Uterus (tissue), 4 donors: ENCODE results near the gene TRIP10. TPM values are rescaled to one million over a fixed set of nuclear protein-coding genes. Genes with fewer than 3 reads are reported as not detected.
A peak's percentile ranks its signal among the peaks of the same experiment; 100 is the strongest.

Source experiments
- DNase-seq, 2 donors: peaks; one replicate each; pipeline ENCODE4 v3.0.0-alpha.2; 2019 to 2020
- H3K27ac ChIP-seq, 2 donors: fragments of 200-600 bp; sonication (generic); 1 replicate in 1 of 2; 2 replicates in 1 of 2; pipeline ENCODE4 v1.5.1; 2016 to 2018
- H3K27me3 ChIP-seq, 2 donors: fragments of 200-600 bp; sonication (generic); one replicate each; pipeline ENCODE4 v1.5.1; 2018 to 2019; ENCODE audit warnings: control low read depth in 1 of 2
- H3K36me3 ChIP-seq, 2 donors: fragments of 200-600 bp; sonication (generic); one replicate each; pipeline ENCODE4 v1.5.1; 2019; ENCODE audit warnings: control low read depth in 1 of 2
- H3K4me1 ChIP-seq, 2 donors: fragments of 200-600 bp; sonication (generic); one replicate each; pipeline ENCODE4 v1.5.1; 2018 to 2019; ENCODE audit warnings: control low read depth in 1 of 2
- H3K4me3 ChIP-seq, 2 donors: fragments of 200-600 bp; sonication (generic); 1 replicate in 1 of 2; 2 replicates in 1 of 2; pipeline ENCODE4 v1.5.1; 2018 to 2019; ENCODE audit warnings: mild to moderate bottlenecking in 1 of 2
- H3K9me3 ChIP-seq, 2 donors: fragments of 200-600 bp; sonication (generic); one replicate each; pipeline ENCODE4 v1.5.1; 2019; ENCODE audit warnings: control low read depth in 1 of 2
- POLR2A ChIP-seq, 2 donors: fragments of 450-650 bp; IDR thresholded peaks; one replicate each; pipeline ENCODE4 v1.6.1; 2016; ENCODE audit warnings: antibody characterized with exemption in 2 of 2, mild to moderate bottlenecking in 1 of 2, moderate library complexity in 1 of 2
- intact Hi-C: fragments of 100-400 bp; cut with DNase I; formaldehyde crosslinking; loops from one replicate; pipeline ENCODE4 v1.15.1; 2023; ENCODE audit warnings: low total_unique reads
- total RNA-seq, 4 donors: library from RNA; depleted of rRNA in 3 of 4; stranded (reverse); fragments of >200 nt in 3 of 4; gene quantifications; one replicate each; pipeline versions ENCODE4 v1.1.0 to v1.2.4, GENCODE V29; 2014 to 2023
- TF ChIP-seq, protein P1 (sequence below), 4 experiments: fragments of 200-600 bp in 2 of 4; fragments of 450-650 bp in 2 of 4; sonication (generic) in 2 of 4; IDR thresholded peaks; one replicate each; pipeline ENCODE4 v1.5.1; 2016 to 2019; ENCODE audit warnings: antibody characterized with exemption in 4 of 4, mild to moderate bottlenecking in 2 of 4, moderate library complexity in 1 of 4
- donor health status: DM: yes; HTN: yes; CAD: no.

Gene TRIP10
- total RNA-seq, 4 donors from 2014 or later = 36.0 to 144 (median 48.2) TPM

DNA sequence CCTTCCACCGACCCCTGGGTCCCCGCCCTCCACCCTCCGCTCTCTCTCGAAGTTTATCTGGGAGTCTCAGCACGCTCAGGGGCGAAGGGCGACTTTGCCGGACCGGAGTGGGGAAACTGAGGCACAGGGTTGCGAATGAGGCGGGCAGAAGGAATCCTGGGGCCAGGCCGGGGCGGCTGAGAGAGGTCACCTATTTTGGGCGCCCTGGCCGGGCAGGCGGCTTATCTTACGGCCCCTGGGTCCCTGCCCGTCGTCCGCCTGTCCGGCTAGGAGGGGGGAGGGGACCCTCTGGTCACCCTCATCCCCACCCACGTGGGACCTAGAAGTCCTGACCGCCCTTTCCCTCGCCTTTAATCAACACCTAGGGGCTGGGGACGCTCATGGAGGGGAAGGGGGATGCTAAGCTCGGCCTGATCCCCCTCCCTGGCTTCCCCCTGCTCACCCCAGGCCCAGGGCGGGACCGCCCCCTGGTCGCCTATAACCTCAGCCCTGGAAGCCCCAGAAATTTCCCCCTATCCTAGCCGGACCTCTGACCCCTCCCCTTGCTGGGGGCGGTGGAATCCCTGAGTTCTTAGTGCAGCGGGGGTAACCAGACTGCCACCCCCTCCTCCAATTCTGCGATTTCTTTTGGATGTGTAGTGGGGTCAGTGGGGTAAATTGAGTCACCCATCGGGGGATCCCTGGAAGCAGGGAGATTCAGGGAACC lies 556 bp downstream of the TRIP10 start:
- intact Hi-C loops = no loop called here
- peak in 1 of 2 donors; percentile 42 for DNase-seq
- H3K4me1 ChIP-seq = peaks cover 0 to 28% of the 10 kb centered on the region in 2 donors

DNA sequence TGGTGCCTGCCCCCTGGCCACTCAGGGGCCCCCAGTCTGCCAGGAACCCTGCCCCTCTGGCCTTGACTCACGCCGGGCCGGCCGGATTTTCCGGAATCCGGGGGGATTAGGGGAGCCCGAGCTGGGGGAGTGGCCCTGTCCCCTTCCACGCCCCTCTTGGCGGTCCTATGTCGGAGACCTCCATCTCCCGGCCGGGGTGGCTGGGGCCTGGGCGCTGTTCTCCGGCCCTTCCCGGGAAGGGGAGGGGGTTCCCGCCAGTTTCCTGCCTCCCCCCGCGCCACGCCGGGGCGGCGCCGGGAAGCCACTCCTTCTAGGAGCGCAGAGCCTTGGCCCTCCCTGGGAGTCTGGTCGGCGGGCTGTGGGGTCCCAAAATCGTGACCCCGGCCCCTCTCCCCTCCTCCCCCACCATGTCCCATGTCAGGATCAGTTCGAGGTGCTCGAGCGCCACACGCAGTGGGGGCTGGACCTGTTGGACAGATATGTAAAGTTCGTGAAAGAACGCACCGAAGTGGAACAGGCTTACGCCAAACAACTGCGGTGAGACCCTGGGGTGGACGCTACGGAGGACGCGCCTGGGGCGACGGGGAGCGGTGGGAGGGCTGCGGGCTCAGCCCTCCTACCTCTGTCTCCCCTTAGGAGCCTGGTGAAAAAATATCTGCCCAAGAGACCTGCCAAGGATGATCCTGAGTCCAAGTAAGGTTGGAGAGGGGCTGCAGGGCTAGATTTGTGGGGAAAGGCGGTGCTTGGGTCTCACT lies 1.3 kb downstream of the TRIP10 start:
- intact Hi-C loops = no loop called here
- TF ChIP-seq, protein P1, sequence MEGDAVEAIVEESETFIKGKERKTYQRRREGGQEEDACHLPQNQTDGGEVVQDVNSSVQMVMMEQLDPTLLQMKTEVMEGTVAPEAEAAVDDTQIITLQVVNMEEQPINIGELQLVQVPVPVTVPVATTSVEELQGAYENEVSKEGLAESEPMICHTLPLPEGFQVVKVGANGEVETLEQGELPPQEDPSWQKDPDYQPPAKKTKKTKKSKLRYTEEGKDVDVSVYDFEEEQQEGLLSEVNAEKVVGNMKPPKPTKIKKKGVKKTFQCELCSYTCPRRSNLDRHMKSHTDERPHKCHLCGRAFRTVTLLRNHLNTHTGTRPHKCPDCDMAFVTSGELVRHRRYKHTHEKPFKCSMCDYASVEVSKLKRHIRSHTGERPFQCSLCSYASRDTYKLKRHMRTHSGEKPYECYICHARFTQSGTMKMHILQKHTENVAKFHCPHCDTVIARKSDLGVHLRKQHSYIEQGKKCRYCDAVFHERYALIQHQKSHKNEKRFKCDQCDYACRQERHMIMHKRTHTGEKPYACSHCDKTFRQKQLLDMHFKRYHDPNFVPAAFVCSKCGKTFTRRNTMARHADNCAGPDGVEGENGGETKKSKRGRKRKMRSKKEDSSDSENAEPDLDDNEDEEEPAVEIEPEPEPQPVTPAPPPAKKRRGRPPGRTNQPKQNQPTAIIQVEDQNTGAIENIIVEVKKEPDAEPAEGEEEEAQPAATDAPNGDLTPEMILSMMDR (IDR thresholded peaks at IDR 0.05) = no peak
- TF ChIP-seq POLR2A (IDR thresholded peaks at IDR 0.05) = peak in 1 of 2 donors; percentile 14

More for the DNA sequence above, 556 bp downstream of the TRIP10 start:
- Histone ChIP-seq H3K27ac (peak overlapping the region; percentile 82 to 99), H3K27me3 (no peaks in the 10 kb centered on the region), H3K4me3 (peak overlapping the region; percentile 82 to 89), H3K9me3 (no peaks in the 10 kb centered on the region), H3K36me3 (no peaks in the 10 kb centered on the region)
- no peak for TF ChIP-seq POLR2A (IDR thresholded peaks at IDR 0.05)
- TF ChIP-seq, protein P1 (IDR thresholded peaks at IDR 0.05) = no peak

DNA sequence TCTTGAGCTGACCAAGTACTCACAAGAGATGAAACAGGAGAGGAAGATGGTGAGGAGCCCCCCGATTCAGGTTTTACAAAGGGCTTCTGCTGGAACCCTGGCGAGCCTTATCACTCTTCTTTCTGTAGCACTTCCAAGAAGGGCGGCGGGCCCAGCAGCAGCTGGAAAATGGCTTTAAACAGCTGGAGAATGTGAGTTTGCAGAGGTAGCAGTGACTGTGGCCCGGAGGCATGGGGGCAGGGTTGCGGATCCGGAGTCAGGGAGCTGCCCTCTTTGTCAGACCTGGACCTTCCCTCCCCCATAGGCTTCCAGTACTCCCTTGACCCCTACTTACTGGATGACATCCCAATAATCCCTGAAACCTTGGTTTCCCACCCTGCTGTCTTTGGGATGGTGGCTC lies 3.6 kb downstream of the TRIP10 start:
- peaks cover 3 to 31% of the 10 kb centered on the region in 2 donors for H3K4me1 ChIP-seq
- no peaks in the 10 kb centered on the region for H3K36me3 ChIP-seq

More for the DNA sequence above, 1.3 kb downstream of the TRIP10 start:
- Histone ChIP-seq H3K4me1 (peaks cover 3 to 33% of the 10 kb centered on the region in 2 donors), H3K27ac (peak overlapping the region; percentile 82 to 99), H3K36me3 (no peaks in the 10 kb centered on the region), H3K27me3 (no peaks in the 10 kb centered on the region), H3K9me3 (no peaks in the 10 kb centered on the region), H3K4me3 (peak overlapping the region; percentile 82 to 89)
- DNase-seq = peak; percentile 63 to 70

DNA sequence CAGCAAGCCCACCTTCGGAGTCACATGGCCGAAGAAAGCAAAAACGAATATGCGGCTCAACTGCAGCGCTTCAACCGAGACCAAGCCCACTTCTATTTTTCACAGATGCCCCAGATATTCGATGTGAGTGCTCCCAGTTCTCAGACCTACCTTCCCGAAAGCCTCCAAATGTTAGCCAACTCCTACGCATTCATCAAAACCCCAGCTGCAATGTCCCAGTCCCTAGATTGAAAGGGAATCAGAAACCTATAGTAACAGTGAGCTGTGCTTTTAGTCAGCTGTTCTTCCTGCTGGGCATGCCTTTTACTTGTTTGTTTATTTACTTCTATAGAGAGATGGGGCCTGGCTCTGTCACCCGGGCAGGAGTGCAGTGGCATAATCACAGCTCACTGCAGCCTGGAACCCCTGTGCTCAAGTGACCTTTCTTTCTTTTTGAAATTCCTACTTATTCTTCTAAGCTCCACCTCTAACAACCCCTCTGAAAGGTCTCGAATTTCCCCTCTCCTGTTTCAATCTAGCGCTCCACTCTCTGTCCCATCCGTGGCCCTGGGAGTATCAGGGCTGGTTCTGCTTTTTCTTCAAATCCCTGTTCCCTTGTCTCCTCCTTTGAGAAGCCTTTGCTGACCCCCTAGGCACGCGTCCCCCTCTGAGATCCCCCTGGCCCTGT lies 4.4 kb downstream of the TRIP10 start:
- H3K4me1 ChIP-seq = peaks cover 3 to 23% of the 10 kb centered on the region in 2 donors
- no peaks in the 10 kb centered on the region for H3K27me3 ChIP-seq
- intact Hi-C loops = no loop called here
- no peaks in the 10 kb centered on the region for H3K36me3 ChIP-seq
- no peak for DNase-seq
- TF ChIP-seq, protein P1 (IDR thresholded peaks at IDR 0.05) = no peak
- no peak for TF ChIP-seq POLR2A (IDR thresholded peaks at IDR 0.05)
- H3K27ac ChIP-seq = peak overlapping the region; percentile 87 to 91
- no peaks in the 10 kb centered on the region for H3K9me3 ChIP-seq
- H3K4me3 ChIP-seq = no peak overlapping the region

More for the DNA sequence above, 3.6 kb downstream of the TRIP10 start:
- Histone ChIP-seq H3K9me3 (no peaks in the 10 kb centered on the region), H3K27ac (peak overlapping the region; percentile 87 to 91), H3K27me3 (no peaks in the 10 kb centered on the region), H3K4me3 (no peak overlapping the region)
- TF ChIP-seq, protein P1 (IDR thresholded peaks at IDR 0.05) = no peak
- TF ChIP-seq POLR2A (IDR thresholded peaks at IDR 0.05) = no peak
- DNase-seq = no peak
- intact Hi-C loops = no loop called here
